Parathyroid adenoma (tissue), 2 donors: Measurements from ENCODE around the gene MEI4.
"Not testable (repeated sequence)": the region's sequence is repeated elsewhere in the genome, so short reads cannot be mapped to it uniquely, and the experiment has no call there.

Experiments
- H2AFZ ChIP-seq: fragments of 300-600 bp; sonication (generic); one replicate; pipeline ENCODE4 v1.7.0; 2017; ENCODE audit warnings: antibody characterized with exemption, mild to moderate bottlenecking
- H3K27ac ChIP-seq: fragments of 300-600 bp; sonication (generic); one replicate; pipeline ENCODE4 v1.7.0; 2017
- H3K27me3 ChIP-seq: fragments of 300-600 bp; sonication (generic); one replicate; pipeline ENCODE4 v1.7.0; 2017; ENCODE audit warnings: low read length; ENCODE audit not compliant: control insufficient read depth, insufficient read depth
- H3K36me3 ChIP-seq: fragments of 300-600 bp; sonication (generic); one replicate; pipeline ENCODE4 v1.7.0; 2017; ENCODE audit warnings: low read length; ENCODE audit not compliant: control insufficient read depth, insufficient read depth
- H3K4me1 ChIP-seq: fragments of 300-600 bp; sonication (generic); one replicate; pipeline ENCODE4 v1.7.0; 2017; ENCODE audit warnings: control low read depth
- H3K4me2 ChIP-seq: fragments of 300-600 bp; sonication (generic); one replicate; pipeline ENCODE4 v1.7.0; 2017; ENCODE audit warnings: low read length
- H3K4me3 ChIP-seq: fragments of 300-600 bp; sonication (generic); one replicate; pipeline ENCODE4 v1.7.0; 2017; ENCODE audit warnings: low read depth, low read length
- H3K79me2 ChIP-seq: fragments of 300-600 bp; sonication (generic); one replicate; pipeline ENCODE4 v1.7.0; 2017; ENCODE audit warnings: control low read depth
- H3K9ac ChIP-seq: fragments of 300-600 bp; sonication (generic); one replicate; pipeline ENCODE4 v1.7.0; 2017; ENCODE audit warnings: mild to moderate bottlenecking
- H3K9me3 ChIP-seq: fragments of 300-600 bp; sonication (generic); one replicate; pipeline ENCODE4 v1.7.0; 2017; ENCODE audit warnings: low read length; ENCODE audit not compliant: control insufficient read depth
- CTCF ChIP-seq: fragments of 300-600 bp; sonication (generic); IDR thresholded peaks from one replicate; pipeline ENCODE4 v1.7.0; 2017; ENCODE audit warnings: antibody characterized with exemption, mild to moderate bottlenecking
- donor health status: primary hyperparathyroidism.

Gene MEI4

DNA sequence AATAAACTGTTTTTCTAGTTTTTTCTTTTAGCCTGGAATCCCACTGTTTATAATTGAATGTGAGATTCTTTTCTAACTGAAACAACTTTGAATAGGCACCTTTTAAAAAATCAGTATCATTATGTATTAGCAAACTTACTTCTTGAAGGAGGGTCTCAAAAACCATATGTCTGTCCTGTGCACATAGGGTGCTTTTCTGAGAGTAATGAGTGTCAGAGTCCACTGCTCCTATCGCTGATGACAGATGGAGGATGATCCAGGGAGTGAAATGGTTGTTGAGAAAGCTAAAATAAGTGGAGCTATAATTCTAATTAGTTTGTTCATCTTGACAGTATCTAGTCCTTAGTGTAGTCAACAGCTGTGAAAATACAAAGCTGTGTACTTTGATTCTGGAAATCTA is 35.8 kb downstream of the MEI4 start:
- TF ChIP-seq CTCF, result no peak
- Histone ChIP-seq H3K4me2 (no peak overlapping the region), H3K36me3 (no peaks in the 10 kb centered on the region), H3K9ac (no peak overlapping the region), H3K79me2 (no peaks in the 10 kb centered on the region), H3K4me1 (no peaks in the 10 kb centered on the region), H3K4me3 (no peak overlapping the region), H3K27ac (no peak overlapping the region), H3K27me3 (no peaks in the 10 kb centered on the region), H2AFZ (no peak overlapping the region), H3K9me3 (no peaks in the 10 kb centered on the region)

DNA sequence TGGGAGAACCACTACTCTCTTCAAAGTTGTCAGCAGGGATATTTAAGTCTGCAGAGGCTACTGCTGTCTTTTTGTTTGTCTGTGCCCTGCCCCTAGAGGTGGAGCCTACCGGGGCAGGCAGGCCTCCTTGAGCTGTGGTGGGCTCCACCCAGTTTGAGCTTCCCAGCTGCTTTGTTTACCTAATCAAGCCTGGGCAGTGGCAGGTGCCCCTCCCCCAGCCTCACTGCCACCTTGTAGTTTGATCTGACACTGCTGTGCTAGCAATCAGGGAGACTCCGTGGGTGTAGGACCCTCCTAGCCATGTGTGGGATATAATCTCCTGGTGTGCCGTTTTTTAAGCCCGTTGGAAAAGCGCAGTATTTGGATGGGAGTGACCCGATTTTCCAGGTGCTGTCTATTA is 47.3 kb downstream of the MEI4 start:
- H3K27ac ChIP-seq, H3K4me2 ChIP-seq, H3K36me3 ChIP-seq, H3K27me3 ChIP-seq, H3K4me1 ChIP-seq, H3K9ac ChIP-seq, H2AFZ ChIP-seq, H3K4me3 ChIP-seq, H3K79me2 ChIP-seq, H3K9me3 ChIP-seq: not testable (repeated sequence)

- no peak overlapping the region for H3K27ac ChIP-seq
- no peaks in the 10 kb centered on the region for H3K4me1 ChIP-seq
- no peaks in the 10 kb centered on the region for H3K36me3 ChIP-seq
- H3K4me3 ChIP-seq, result no peak overlapping the region
- no peak overlapping the region for H3K9ac ChIP-seq
- no peak for TF ChIP-seq CTCF
- H3K27me3 ChIP-seq, result no peaks in the 10 kb centered on the region
- no peaks in the 10 kb centered on the region for H3K9me3 ChIP-seq
- H3K79me2 ChIP-seq, result no peaks in the 10 kb centered on the region
- no peak overlapping the region for H3K4me2 ChIP-seq
- no peak overlapping the region for H2AFZ ChIP-seq
These were observed 54.8 kb downstream of the MEI4 start for GRCh38 chr6:77707603-77708002.

DNA sequence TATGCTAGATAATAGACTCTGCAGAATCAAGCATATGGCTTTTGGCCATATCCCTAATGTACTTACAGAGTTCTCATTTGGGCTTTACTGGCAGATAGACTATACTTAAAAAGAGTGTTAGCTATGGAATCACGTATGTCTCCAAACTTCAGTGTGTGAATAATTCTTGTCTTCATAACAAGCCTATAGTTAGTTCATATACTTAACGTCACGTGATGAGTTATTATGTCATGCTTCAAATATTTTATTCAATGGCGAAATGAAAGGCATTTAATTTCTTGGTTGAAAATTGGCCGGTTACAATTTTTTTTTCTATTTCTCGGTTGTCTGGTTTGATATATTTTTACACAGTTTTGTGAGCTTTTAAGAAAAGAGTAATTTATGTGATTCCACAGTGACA is 62.7 kb downstream of the MEI4 start:
- Histone ChIP-seq H3K4me1 (no peaks in the 10 kb centered on the region), H3K4me2 (no peak overlapping the region), H3K27ac (no peak overlapping the region), H3K27me3 (no peaks in the 10 kb centered on the region), H3K79me2 (no peaks in the 10 kb centered on the region), H3K36me3 (no peaks in the 10 kb centered on the region), H3K9ac (no peak overlapping the region), H2AFZ (no peak overlapping the region), H3K9me3 (no peaks in the 10 kb centered on the region), H3K4me3 (no peak overlapping the region)
- no peak for TF ChIP-seq CTCF

DNA sequence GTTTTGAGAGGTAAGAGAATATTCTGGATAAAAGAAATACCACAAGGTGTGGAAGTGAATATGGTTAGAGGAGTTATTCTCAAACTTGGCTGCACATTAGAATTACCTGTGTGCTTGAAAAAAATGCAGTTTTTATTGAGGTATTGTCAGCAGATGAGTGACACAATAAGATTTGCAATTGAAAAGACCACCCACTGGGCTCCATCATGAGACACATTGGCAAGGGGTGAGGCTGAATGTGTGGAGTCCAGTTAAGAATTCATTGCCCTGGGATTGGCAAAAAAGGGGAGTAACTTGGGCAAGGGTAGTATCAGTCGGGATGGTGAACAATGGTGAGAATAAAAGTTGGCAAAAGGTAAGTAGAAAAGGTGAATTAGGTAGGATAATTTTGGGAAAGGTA is 63.5 kb downstream of the MEI4 start:
- TF ChIP-seq CTCF, result no peak
- H2AFZ ChIP-seq, result no peak overlapping the region
- H3K36me3 ChIP-seq, result no peaks in the 10 kb centered on the region
- no peaks in the 10 kb centered on the region for H3K4me1 ChIP-seq
- no peaks in the 10 kb centered on the region for H3K9me3 ChIP-seq
- H3K27ac ChIP-seq, result no peak overlapping the region
- no peak overlapping the region for H3K4me2 ChIP-seq
- no peaks in the 10 kb centered on the region for H3K79me2 ChIP-seq
- H3K9ac ChIP-seq, result no peak overlapping the region
- H3K4me3 ChIP-seq, result no peak overlapping the region
- H3K27me3 ChIP-seq, result no peaks in the 10 kb centered on the region

- H3K27me3 ChIP-seq, H3K79me2 ChIP-seq, H3K9ac ChIP-seq, H3K4me1 ChIP-seq, H3K9me3 ChIP-seq, H3K4me3 ChIP-seq, H3K4me2 ChIP-seq, H3K27ac ChIP-seq, H3K36me3 ChIP-seq, H2AFZ ChIP-seq: not testable (repeated sequence)
These were observed 83.2 kb downstream of the MEI4 start for GRCh38 chr6:77736010-77736409.
